Breast epithelium (tissue), 4 donors: ENCODE measurements around the gene SYNE2. TPM values are rescaled to one million over a fixed set of nuclear protein-coding genes. Genes with fewer than 3 reads are reported as not detected.

Source experiments
- DNase-seq, 2 donors: peaks; one replicate each; pipeline ENCODE4 v3.0.0-alpha.2; 2019; ENCODE audit warnings: low spot score in 2 of 2
- H3K27ac ChIP-seq, 2 donors: fragments of 200-600 bp; sonication (generic) in 1 of 2; one replicate each; pipeline ENCODE4 v1.5.1; 2016 to 2019; ENCODE audit warnings: mild to moderate bottlenecking in 1 of 2
- H3K27me3 ChIP-seq, 2 donors: fragments of 200-600 bp; sonication (generic) in 1 of 2; one replicate each; pipeline versions ENCODE4 v1.5.1 to v1.6.0; 2017 to 2019; ENCODE audit warnings: control low read depth in 1 of 2, mild to moderate bottlenecking in 1 of 2
- H3K36me3 ChIP-seq: fragments of 200-600 bp; one replicate; pipeline ENCODE4 v1.5.1; 2019
- H3K4me1 ChIP-seq, 2 donors: fragments of 200-600 bp; sonication (generic); one replicate each; pipeline ENCODE4 v1.5.1; 2016 to 2019; ENCODE audit warnings: control low read depth in 1 of 2
- H3K4me3 ChIP-seq, 3 donors: fragments of 200-600 bp; sonication (generic); 1 replicate in 2 of 3; 2 replicates in 1 of 3; pipeline ENCODE4 v1.5.1; 2016 to 2019; ENCODE audit warnings: mild to moderate bottlenecking in 3 of 3, moderate library complexity in 2 of 3
- H3K9me3 ChIP-seq, 2 donors: fragments of 200-600 bp; sonication (generic) in 1 of 2; one replicate each; pipeline ENCODE4 v1.5.1; 2016 to 2019; ENCODE audit warnings: control low read depth in 1 of 2
- CTCF ChIP-seq, 3 donors: fragments of 450-650 bp; IDR thresholded peaks; one replicate each; pipeline ENCODE4 v1.5.1; 2016 to 2017; ENCODE audit warnings: antibody characterized with exemption in 3 of 3, mild to moderate bottlenecking in 3 of 3, moderate library complexity in 3 of 3
- POLR2A ChIP-seq: fragments of 450-650 bp; IDR thresholded peaks from one replicate; pipeline ENCODE4 v1.6.1; 2016; ENCODE audit warnings: antibody characterized with exemption, mild to moderate bottlenecking, moderate library complexity
- POLR2AphosphoS5 ChIP-seq, 3 donors: sonication (generic); formaldehyde crosslinking; IDR thresholded peaks; one replicate each; pipeline ENCODE4 v1.6.1; 2017; ENCODE audit warnings: antibody characterized with exemption in 3 of 3
- intact Hi-C: fragments of 100-400 bp; cut with DNase I; formaldehyde crosslinking; loops from one replicate; pipeline ENCODE4 v1.15.1; 2023; ENCODE audit warnings: low total_unique reads
- total RNA-seq, 3 donors: library from RNA; depleted of rRNA; stranded (reverse); fragments of >200 nt; gene quantifications; one replicate each; pipeline ENCODE4 v1.1.0, GENCODE V29; 2016

The SYNE2 gene
- total RNA-seq, 3 donors from 2014 or later: 81.4 to 308 (median 303) TPM

- peaks cover 6% of the 10 kb centered on the region for H3K36me3 ChIP-seq
- H3K4me3 ChIP-seq: no peak overlapping the region
- H3K27me3 ChIP-seq: no peaks in the 10 kb centered on the region
- intact Hi-C loops: no loop called here
- H3K4me1 ChIP-seq: no peaks in the 10 kb centered on the region
- no peaks in the 10 kb centered on the region for H3K9me3 ChIP-seq
- H3K27ac ChIP-seq: no peak overlapping the region
- no peak for DNase-seq
- no peak for TF ChIP-seq POLR2A
- no peak for TF ChIP-seq CTCF (IDR thresholded peaks at IDR 0.05)
- no peak for TF ChIP-seq POLR2AphosphoS5 (IDR thresholded peaks at IDR 0.05)
These were observed 201.2 kb downstream of the SYNE2 start for GRCh38 chr14:64053694-64054669.

GRCh38 chr14:64059454-64060198 is 206.8 kb downstream of the SYNE2 start:
- Histone ChIP-seq H3K36me3 (no peaks in the 10 kb centered on the region), H3K27me3 (no peaks in the 10 kb centered on the region), H3K27ac (no peak overlapping the region), H3K4me3 (no peak overlapping the region), H3K4me1 (no peaks in the 10 kb centered on the region), H3K9me3 (no peaks in the 10 kb centered on the region)
- DNase-seq: no peak
- intact Hi-C loops: no loop called here
- TF ChIP-seq POLR2A (no peak), CTCF (IDR thresholded peaks at IDR 0.05) (no peak), POLR2AphosphoS5 (IDR thresholded peaks at IDR 0.05) (no peak)

GRCh38 chr14:64060199-64060545 is 207.4 kb downstream of the SYNE2 start:
- DNase-seq: no peak
- Histone ChIP-seq H3K4me1 (no peaks in the 10 kb centered on the region), H3K27ac (no peak overlapping the region), H3K27me3 (no peaks in the 10 kb centered on the region), H3K4me3 (no peak overlapping the region), H3K36me3 (no peaks in the 10 kb centered on the region), H3K9me3 (no peaks in the 10 kb centered on the region)
- TF ChIP-seq POLR2AphosphoS5 (IDR thresholded peaks at IDR 0.05): no peak
- TF ChIP-seq CTCF (IDR thresholded peaks at IDR 0.05): no peak
- no peak for TF ChIP-seq POLR2A
- intact Hi-C loops: no loop called here

- H3K9me3 ChIP-seq: no peaks in the 10 kb centered on the region
- no peak overlapping the region for H3K27ac ChIP-seq
- H3K36me3 ChIP-seq: no peaks in the 10 kb centered on the region
- no peaks in the 10 kb centered on the region for H3K4me1 ChIP-seq
- no peak for TF ChIP-seq POLR2AphosphoS5 (IDR thresholded peaks at IDR 0.05)
- TF ChIP-seq POLR2A: no peak
- TF ChIP-seq CTCF (IDR thresholded peaks at IDR 0.05): no peak
- no peaks in the 10 kb centered on the region for H3K27me3 ChIP-seq
- no peak for DNase-seq
- intact Hi-C loops: no loop called here
- no peak overlapping the region for H3K4me3 ChIP-seq
These were observed 207.9 kb downstream of the SYNE2 start for GRCh38 chr14:64060648-64061096.

GRCh38 chr14:64061115-64061514 is 208.3 kb downstream of the SYNE2 start:
- Histone ChIP-seq H3K4me1 (no peaks in the 10 kb centered on the region), H3K27me3 (no peaks in the 10 kb centered on the region), H3K36me3 (no peaks in the 10 kb centered on the region), H3K4me3 (no peak overlapping the region), H3K9me3 (no peaks in the 10 kb centered on the region), H3K27ac (no peak overlapping the region)
- TF ChIP-seq POLR2A (no peak), CTCF (IDR thresholded peaks at IDR 0.05) (no peak), POLR2AphosphoS5 (IDR thresholded peaks at IDR 0.05) (no peak)
- intact Hi-C loops: no loop called here
- DNase-seq: no peak
